Parathyroid adenoma (tissue), 2 donors: ENCODE results near the gene TNFRSF8.

Experiments used
- H2AFZ ChIP-seq: fragments of 300-600 bp; sonication (generic); one replicate; pipeline ENCODE4 v1.7.0; 2017; ENCODE audit warnings: antibody characterized with exemption, mild to moderate bottlenecking
- H3K27ac ChIP-seq: fragments of 300-600 bp; sonication (generic); one replicate; pipeline ENCODE4 v1.7.0; 2017
- H3K27me3 ChIP-seq: fragments of 300-600 bp; sonication (generic); one replicate; pipeline ENCODE4 v1.7.0; 2017; ENCODE audit warnings: low read length; ENCODE audit not compliant: control insufficient read depth, insufficient read depth
- H3K36me3 ChIP-seq: fragments of 300-600 bp; sonication (generic); one replicate; pipeline ENCODE4 v1.7.0; 2017; ENCODE audit warnings: low read length; ENCODE audit not compliant: control insufficient read depth, insufficient read depth
- H3K4me1 ChIP-seq: fragments of 300-600 bp; sonication (generic); one replicate; pipeline ENCODE4 v1.7.0; 2017; ENCODE audit warnings: control low read depth
- H3K4me2 ChIP-seq: fragments of 300-600 bp; sonication (generic); one replicate; pipeline ENCODE4 v1.7.0; 2017; ENCODE audit warnings: low read length
- H3K4me3 ChIP-seq: fragments of 300-600 bp; sonication (generic); one replicate; pipeline ENCODE4 v1.7.0; 2017; ENCODE audit warnings: low read depth, low read length
- H3K79me2 ChIP-seq: fragments of 300-600 bp; sonication (generic); one replicate; pipeline ENCODE4 v1.7.0; 2017; ENCODE audit warnings: control low read depth
- H3K9ac ChIP-seq: fragments of 300-600 bp; sonication (generic); one replicate; pipeline ENCODE4 v1.7.0; 2017; ENCODE audit warnings: mild to moderate bottlenecking
- H3K9me3 ChIP-seq: fragments of 300-600 bp; sonication (generic); one replicate; pipeline ENCODE4 v1.7.0; 2017; ENCODE audit warnings: low read length; ENCODE audit not compliant: control insufficient read depth
- TF ChIP-seq, protein P1 (sequence below): fragments of 300-600 bp; sonication (generic); IDR thresholded peaks from one replicate; pipeline ENCODE4 v1.7.0; 2017; ENCODE audit warnings: antibody characterized with exemption, mild to moderate bottlenecking
- donor health status: primary hyperparathyroidism.

Gene TNFRSF8

DNA sequence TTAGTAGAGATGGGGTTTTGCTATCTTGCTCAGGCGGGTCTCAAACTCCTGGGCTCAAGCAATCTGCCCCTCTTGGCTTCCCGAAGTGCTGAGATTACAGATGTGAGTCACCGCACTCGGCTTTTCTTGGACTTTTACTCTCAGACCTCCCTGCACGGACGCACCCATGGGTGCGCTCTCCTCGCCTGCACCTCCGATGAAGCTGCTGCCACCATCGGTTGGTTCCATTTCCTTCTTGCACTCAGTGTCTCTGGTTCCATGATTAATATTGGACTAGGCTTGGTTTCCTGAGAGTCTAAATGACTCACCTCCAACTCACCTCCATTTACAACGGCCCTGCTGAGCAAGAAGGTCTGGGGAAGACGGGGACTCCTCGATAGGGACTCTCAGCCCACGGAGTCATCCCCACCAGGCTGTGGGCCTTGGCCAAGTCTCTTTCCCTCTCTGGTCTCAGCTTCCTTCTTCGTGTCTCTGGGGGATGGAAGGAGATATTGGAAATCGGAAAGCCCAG lies 6.7 kb upstream of the TNFRSF8 start:
- TF ChIP-seq, protein P1, sequence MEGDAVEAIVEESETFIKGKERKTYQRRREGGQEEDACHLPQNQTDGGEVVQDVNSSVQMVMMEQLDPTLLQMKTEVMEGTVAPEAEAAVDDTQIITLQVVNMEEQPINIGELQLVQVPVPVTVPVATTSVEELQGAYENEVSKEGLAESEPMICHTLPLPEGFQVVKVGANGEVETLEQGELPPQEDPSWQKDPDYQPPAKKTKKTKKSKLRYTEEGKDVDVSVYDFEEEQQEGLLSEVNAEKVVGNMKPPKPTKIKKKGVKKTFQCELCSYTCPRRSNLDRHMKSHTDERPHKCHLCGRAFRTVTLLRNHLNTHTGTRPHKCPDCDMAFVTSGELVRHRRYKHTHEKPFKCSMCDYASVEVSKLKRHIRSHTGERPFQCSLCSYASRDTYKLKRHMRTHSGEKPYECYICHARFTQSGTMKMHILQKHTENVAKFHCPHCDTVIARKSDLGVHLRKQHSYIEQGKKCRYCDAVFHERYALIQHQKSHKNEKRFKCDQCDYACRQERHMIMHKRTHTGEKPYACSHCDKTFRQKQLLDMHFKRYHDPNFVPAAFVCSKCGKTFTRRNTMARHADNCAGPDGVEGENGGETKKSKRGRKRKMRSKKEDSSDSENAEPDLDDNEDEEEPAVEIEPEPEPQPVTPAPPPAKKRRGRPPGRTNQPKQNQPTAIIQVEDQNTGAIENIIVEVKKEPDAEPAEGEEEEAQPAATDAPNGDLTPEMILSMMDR, result no peak
- no peak overlapping the region for H3K27ac ChIP-seq
- no peaks in the 10 kb centered on the region for H3K27me3 ChIP-seq
- H3K4me3 ChIP-seq, result no peak overlapping the region
- no peak overlapping the region for H3K4me2 ChIP-seq
- no peaks in the 10 kb centered on the region for H3K9me3 ChIP-seq
- no peaks in the 10 kb centered on the region for H3K79me2 ChIP-seq
- no peaks in the 10 kb centered on the region for H3K4me1 ChIP-seq
- no peaks in the 10 kb centered on the region for H3K36me3 ChIP-seq
- no peak overlapping the region for H2AFZ ChIP-seq
- H3K9ac ChIP-seq, result no peak overlapping the region

DNA sequence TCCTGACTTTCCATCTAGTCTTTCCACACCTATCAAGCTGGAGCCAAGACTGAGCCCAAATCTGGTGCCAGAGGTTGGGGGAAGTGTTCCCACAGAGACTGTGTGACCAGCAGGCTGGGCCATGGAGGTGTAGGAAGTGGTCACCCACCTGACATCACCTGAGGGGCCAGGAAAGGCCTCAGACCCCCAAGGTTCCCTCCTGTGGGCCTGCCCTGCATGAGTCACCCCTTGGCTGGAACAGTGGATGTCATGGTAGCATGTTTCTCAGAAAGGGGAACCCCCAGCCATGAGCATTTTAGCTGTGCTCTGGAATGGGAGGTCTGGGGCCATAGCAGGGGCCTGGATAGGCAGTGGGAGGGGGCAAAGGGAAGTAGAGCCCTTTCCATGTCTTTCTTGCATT lies 5.7 kb upstream of the TNFRSF8 start:
- Histone ChIP-seq H2AFZ (no peak overlapping the region), H3K27ac (no peak overlapping the region), H3K4me3 (no peak overlapping the region), H3K36me3 (no peaks in the 10 kb centered on the region), H3K9ac (no peak overlapping the region), H3K4me1 (no peaks in the 10 kb centered on the region), H3K4me2 (no peak overlapping the region), H3K27me3 (no peaks in the 10 kb centered on the region), H3K79me2 (no peaks in the 10 kb centered on the region), H3K9me3 (no peaks in the 10 kb centered on the region)
- TF ChIP-seq, protein P1, result no peak

DNA sequence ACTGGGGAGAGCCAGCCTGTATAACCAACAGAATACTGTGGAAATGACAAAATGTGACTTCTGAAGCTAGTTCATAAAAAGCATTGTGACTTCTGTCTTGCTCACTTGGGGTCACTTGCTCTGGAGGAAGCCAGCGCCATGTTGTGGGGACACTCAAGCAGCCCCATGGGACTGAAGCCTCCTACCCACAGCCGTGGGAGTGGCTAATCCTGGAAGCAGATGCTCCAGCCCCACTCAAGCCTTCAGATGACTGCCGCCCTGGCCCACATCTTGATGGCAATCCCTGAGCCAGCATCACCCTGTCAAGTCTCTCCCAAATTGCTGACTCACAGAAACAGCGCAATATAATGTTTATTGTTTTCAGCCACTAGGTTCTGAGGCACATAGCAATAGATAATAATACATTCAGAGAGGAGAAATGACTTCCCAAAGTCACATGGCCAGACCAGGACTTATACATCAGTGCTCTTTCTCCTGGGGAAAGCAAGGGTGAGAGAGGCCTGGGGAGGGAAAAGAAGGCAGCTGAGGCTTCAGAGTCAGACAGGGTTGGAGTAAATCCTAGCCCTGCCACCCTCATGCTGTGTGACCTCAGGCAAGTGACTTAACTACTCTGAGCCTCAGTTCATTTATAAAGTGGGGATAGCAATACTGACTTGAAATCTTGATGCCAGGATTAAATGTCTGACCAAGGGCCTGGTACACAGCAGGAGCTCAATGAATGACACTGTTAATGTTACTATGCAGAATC lies 5.0 kb upstream of the TNFRSF8 start:
- H3K27me3 ChIP-seq, result no peaks in the 10 kb centered on the region
- H3K4me1 ChIP-seq, result no peaks in the 10 kb centered on the region
- no peak overlapping the region for H3K4me3 ChIP-seq
- H3K4me2 ChIP-seq, result no peak overlapping the region
- no peak overlapping the region for H3K9ac ChIP-seq
- no peaks in the 10 kb centered on the region for H3K9me3 ChIP-seq
- no peak overlapping the region for H3K27ac ChIP-seq
- H2AFZ ChIP-seq, result no peak overlapping the region
- TF ChIP-seq, protein P1, result no peak
- no peaks in the 10 kb centered on the region for H3K36me3 ChIP-seq
- H3K79me2 ChIP-seq, result no peaks in the 10 kb centered on the region

DNA sequence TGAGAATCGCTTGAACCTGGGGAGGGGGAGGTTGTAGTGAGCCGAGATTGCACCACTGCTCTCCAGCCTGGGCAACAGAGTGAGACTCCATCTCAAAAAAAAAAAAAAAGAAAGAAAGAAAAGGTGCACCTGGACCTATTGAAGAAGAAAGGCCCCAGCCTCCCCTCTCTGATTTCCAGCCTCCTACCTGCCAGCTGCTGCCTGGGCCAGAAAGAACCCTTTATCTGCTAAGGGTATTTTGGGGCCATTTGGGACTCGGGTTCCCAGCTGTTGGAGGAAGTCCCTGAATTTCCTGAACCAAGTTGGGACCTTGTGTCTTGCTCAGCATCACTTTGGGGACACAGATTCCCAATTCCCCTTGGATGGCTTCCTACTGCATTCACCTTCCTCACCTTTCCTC lies 3.9 kb upstream of the TNFRSF8 start:
- TF ChIP-seq, protein P1, result no peak
- Histone ChIP-seq H3K4me2 (no peak overlapping the region), H3K9me3 (no peaks in the 10 kb centered on the region)

More for the DNA sequence above, 3.9 kb upstream of the TNFRSF8 start:
- Histone ChIP-seq H3K9ac (no peak overlapping the region), H3K79me2 (no peaks in the 10 kb centered on the region), H2AFZ (no peak overlapping the region), H3K4me1 (no peaks in the 10 kb centered on the region), H3K4me3 (no peak overlapping the region), H3K36me3 (no peaks in the 10 kb centered on the region), H3K27ac (no peak overlapping the region), H3K27me3 (peaks cover 3% of the 10 kb centered on the region)
